ENCODE data around the gene ADAMTS7. TPM values are rescaled to one million over a fixed set of nuclear protein-coding genes. Genes with fewer than 3 reads are reported as not detected.

The ADAMTS7 gene
- total RNA-seq, 1 experiment from 2014 or later, result 1.1 TPM

GRCh38 chr15:78807359-78807758 is 3.9 kb downstream of the ADAMTS7 start:
- intact Hi-C loops (cut with micrococcal nuclease; ENCODE audit: unreplicated experiment), result no loop called here
- Histone ChIP-seq H3K4me3 (ENCODE audit: low read depth, low read length) (no peak overlapping the region), H3K27me3 (replicated peaks; ENCODE audit: control insufficient read depth, insufficient read depth, low read length) (no peaks in the 10 kb centered on the region), H3K9me3 (0 out of 2 replicates have a peak, but pooled peaks cover 5% of the 10 kb centered on the region), H3K36me3 (ENCODE audit: control insufficient read depth, insufficient read depth, low read length) (no peaks in the 10 kb centered on the region), H3K4me1 (peaks cover 8% of the 10 kb centered on the region)
- Mint-ChIP-seq H3K36me3 (ENCODE audit: insufficient read depth, unreplicated experiment) (peaks cover 6% of the 10 kb centered on the region), H3K4me3 (ENCODE audit: unreplicated experiment) (no peak overlapping the region), H3K27me3 (ENCODE audit: insufficient read depth, unreplicated experiment) (peaks cover 9% of the 10 kb centered on the region), H3K9me3 (ENCODE audit: unreplicated experiment) (no peaks in the 10 kb centered on the region), H3K4me1 (ENCODE audit: low read depth, unreplicated experiment) (peaks cover 5% of the 10 kb centered on the region), H3K27ac (ENCODE audit: unreplicated experiment) (no peak overlapping the region)
- no TSS peak for BruUV-seq (replicated peaks)
- POLR2A ChIA-PET, result no interaction called here
- no peak for TF ChIP-seq CTCF (IDR thresholded peaks at IDR 0.05; ENCODE audit: insufficient read depth in 1 of 2, low read depth in 1 of 2, low read length in 1 of 2, severe bottlenecking in 1 of 2, unreplicated experiment in 1 of 2)
- CTCF ChIA-PET, result interaction anchor here (1.1 kb wide), 1 partner anchor 138 kb away, joined by 3 read pairs; the partner anchor contains the start of gene CTSH
- no peak for DNase-seq

- Mint-ChIP-seq H3K27ac (ENCODE audit: unreplicated experiment) (no peak overlapping the region), H3K9me3 (ENCODE audit: unreplicated experiment) (no peaks in the 10 kb centered on the region), H3K27me3 (ENCODE audit: insufficient read depth, unreplicated experiment) (no peaks in the 10 kb centered on the region), H3K36me3 (ENCODE audit: insufficient read depth, unreplicated experiment) (no peaks in the 10 kb centered on the region), H3K4me3 (ENCODE audit: unreplicated experiment) (no peak overlapping the region), H3K4me1 (ENCODE audit: low read depth, unreplicated experiment) (no peaks in the 10 kb centered on the region)
- ChIA-PET CTCF (no interaction called here), POLR2A (no interaction called here)
- intact Hi-C loops (cut with micrococcal nuclease; ENCODE audit: unreplicated experiment), result no loop called here
- no peaks in the 10 kb centered on the region for H3K36me3 ChIP-seq (ENCODE audit: control insufficient read depth, insufficient read depth, low read length)
- DNase-seq, result no peak
- no peak overlapping the region for H3K4me3 ChIP-seq (ENCODE audit: low read depth, low read length)
- 0 out of 2 replicates have a peak, but pooled peaks cover 5% of the 10 kb centered on the region for H3K9me3 ChIP-seq
- H3K4me1 ChIP-seq, result no peaks in the 10 kb centered on the region
- no peak for TF ChIP-seq CTCF (IDR thresholded peaks at IDR 0.05; ENCODE audit: insufficient read depth in 1 of 2, low read depth in 1 of 2, low read length in 1 of 2, severe bottlenecking in 1 of 2, unreplicated experiment in 1 of 2)
- BruUV-seq (replicated peaks), result no TSS peak
- H3K27me3 ChIP-seq (replicated peaks; ENCODE audit: control insufficient read depth, insufficient read depth, low read length), result no peaks in the 10 kb centered on the region
These were observed 6.9 kb downstream of the ADAMTS7 start for GRCh38 chr15:78804391-78804792.

GRCh38 chr15:78800806-78801205 is 10.5 kb downstream of the ADAMTS7 start:
- BruUV-seq (replicated peaks), result no TSS peak
- no peak for TF ChIP-seq CTCF (IDR thresholded peaks at IDR 0.05; ENCODE audit: insufficient read depth in 1 of 2, low read depth in 1 of 2, low read length in 1 of 2, severe bottlenecking in 1 of 2, unreplicated experiment in 1 of 2)
- Mint-ChIP-seq H3K27ac (ENCODE audit: unreplicated experiment) (no peak overlapping the region), H3K36me3 (ENCODE audit: insufficient read depth, unreplicated experiment) (no peaks in the 10 kb centered on the region), H3K9me3 (ENCODE audit: unreplicated experiment) (no peaks in the 10 kb centered on the region), H3K4me3 (ENCODE audit: unreplicated experiment) (no peak overlapping the region), H3K27me3 (ENCODE audit: insufficient read depth, unreplicated experiment) (no peaks in the 10 kb centered on the region), H3K4me1 (ENCODE audit: low read depth, unreplicated experiment) (no peaks in the 10 kb centered on the region)
- intact Hi-C loops (cut with micrococcal nuclease; ENCODE audit: unreplicated experiment), result no loop called here
- no peak overlapping the region for H3K4me3 ChIP-seq (ENCODE audit: low read depth, low read length)
- H3K9me3 ChIP-seq, result no peaks in the 10 kb centered on the region
- H3K36me3 ChIP-seq (ENCODE audit: control insufficient read depth, insufficient read depth, low read length), result no peaks in the 10 kb centered on the region
- no peaks in the 10 kb centered on the region for H3K4me1 ChIP-seq
- POLR2A ChIA-PET, result no interaction called here
- CTCF ChIA-PET, result interaction anchor here (1.1 kb wide), 1 partner anchor 66 kb away, joined by 3 read pairs; no protein-coding TSS in a partner anchor
- no peak for DNase-seq
- H3K27me3 ChIP-seq (replicated peaks; ENCODE audit: control insufficient read depth, insufficient read depth, low read length), result no peaks in the 10 kb centered on the region

All from Caco-2 (cell line).